GM12874 (cell line): ENCODE data around the gene SLC66A3.

ENCODE experiments used
- CTCF ChIP-seq: IDR thresholded peaks from 2 replicates; pipeline ENCODE4 v1.5.1; 2011; ENCODE audit warnings: low read depth, mild to moderate bottlenecking, control low read depth, low read length, moderate library complexity; ENCODE audit not compliant: insufficient read depth

The SLC66A3 gene

GRCh38 chr2:11155381-11156035, at the start of gene SLC66A3:
Gene SLC66A3 (plus strand): TSS chr2:11155467. CDS start chr2:11155547, 80 bp downstream.
- TF ChIP-seq CTCF: 0 out of 2 replicates have a peak, but pooled peaks have one; percentile 18

- no peak for TF ChIP-seq CTCF
Observed at GRCh38 chr2:11109002-11109401, 46.3 kb upstream of the SLC66A3 start.

GRCh38 chr2:11112870-11113428, 42.3 kb upstream of the SLC66A3 start:
- TF ChIP-seq CTCF: no peak

GRCh38 chr2:11117776-11118175, 37.5 kb upstream of the SLC66A3 start:
- no peak for TF ChIP-seq CTCF

- no peak for TF ChIP-seq CTCF
Observed at GRCh38 chr2:11118761-11119160, 36.5 kb upstream of the SLC66A3 start.

- TF ChIP-seq CTCF: no peak
Observed at GRCh38 chr2:11121099-11121822, 34.0 kb upstream of the SLC66A3 start.

- TF ChIP-seq CTCF: no peak
Observed at GRCh38 chr2:11121823-11122155, 33.5 kb upstream of the SLC66A3 start.
